Activated T-helper 1 cell treated with anti-CD3 and anti-CD28 coated beads, Interleukin-2, amount 50 U/mL, for 16 hours (primary cell): ENCODE measurements around the gene GP5.

Experiments used
- DNase-seq, 2 donors: peaks; one replicate each; pipeline ENCODE4 v3.0.0-alpha.2; 2020; ENCODE audit warnings: low read depth in 1 of 2, low spot score in 1 of 2

GP5 gene

DNA sequence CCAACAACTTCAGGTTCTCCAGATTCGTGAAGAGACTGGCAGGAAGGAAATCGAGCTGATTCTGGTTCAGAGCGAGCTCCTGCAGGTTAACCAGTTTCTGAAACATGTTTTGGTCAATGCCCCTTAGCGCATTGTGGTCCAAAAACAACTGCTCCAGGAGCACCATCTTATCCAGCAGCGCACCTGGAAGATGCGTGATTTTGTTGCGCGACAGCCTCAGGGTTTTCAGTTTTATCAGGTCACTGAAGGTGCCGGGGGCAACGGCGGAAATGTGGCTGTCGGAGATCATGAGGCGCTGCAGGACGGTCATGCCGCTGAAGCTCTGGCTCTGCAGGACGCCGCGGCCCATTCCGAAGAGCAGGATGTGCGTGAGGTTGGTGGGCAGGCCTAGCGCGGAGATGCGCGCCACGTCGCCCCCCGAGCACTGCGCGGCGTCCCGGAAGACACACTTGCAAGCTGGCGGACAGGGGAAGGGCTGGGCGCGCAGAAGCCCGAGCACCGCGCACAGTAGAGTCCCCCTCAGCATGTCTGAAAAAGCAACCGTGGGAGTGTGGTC, 1.2 kb downstream of the GP5 start:
- DNase-seq: no peak

DNA sequence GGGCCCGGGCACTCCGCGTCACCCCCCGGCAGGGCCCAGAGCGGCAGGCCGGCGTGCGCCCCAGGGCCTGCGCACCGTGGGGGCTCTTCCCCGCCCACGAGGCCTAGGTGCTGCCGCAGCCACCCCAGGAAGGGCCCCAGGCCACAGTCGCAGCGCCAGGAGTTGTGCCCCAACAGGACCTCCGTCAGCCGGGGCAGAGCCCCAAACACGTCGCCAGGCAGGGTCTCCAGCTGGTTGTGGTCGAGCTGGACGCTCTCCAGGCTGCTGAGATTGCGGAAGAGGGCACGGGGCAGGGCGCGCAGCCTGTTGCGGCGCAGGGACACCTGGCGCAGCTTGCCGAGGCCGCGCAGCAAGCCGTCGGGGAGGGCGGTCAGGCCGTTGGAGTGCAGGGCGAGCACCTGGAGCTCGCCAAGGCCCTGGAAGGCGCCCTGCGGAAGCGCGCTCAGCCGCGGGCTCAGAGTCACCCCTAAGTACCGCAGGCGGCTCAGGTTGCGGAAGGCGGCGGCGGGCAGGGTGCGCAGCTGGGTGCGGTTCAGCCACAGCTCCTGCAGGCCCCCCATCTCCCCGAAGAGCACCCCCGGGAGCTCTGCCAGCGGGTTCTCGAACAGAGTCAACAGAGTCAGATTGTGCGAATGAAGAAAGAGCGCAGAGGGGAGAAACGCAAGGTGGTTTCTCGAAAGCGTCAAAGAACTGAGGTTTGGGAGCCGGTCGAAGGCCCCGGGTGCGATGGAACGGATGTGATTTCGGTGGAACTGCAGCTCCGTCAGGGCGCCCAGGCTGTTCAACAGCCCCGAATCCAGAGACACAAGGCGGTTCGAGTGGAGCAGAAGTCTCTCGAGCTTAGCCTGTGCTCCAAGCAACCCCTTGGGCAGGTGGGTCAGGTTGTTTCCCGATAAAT, 2.0 kb downstream of the GP5 start:
- DNase-seq: no peak

DNA sequence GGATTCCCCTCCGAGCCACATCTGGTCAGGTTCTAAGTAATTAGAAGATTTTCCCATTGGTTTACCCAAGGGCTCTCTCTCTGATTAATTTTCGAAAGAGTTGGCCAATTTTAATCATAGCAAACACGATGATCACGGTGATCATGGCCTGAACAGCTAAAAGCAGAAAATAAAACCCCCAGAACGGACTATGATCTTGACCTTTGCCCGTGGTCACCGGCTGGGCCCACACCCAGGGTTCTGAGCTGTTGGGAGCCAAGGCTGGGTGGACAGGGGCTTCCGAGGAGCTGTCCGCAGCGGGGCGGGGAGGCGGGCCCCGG, 2.6 kb downstream of the GP5 start:
- no peak for DNase-seq

DNA sequence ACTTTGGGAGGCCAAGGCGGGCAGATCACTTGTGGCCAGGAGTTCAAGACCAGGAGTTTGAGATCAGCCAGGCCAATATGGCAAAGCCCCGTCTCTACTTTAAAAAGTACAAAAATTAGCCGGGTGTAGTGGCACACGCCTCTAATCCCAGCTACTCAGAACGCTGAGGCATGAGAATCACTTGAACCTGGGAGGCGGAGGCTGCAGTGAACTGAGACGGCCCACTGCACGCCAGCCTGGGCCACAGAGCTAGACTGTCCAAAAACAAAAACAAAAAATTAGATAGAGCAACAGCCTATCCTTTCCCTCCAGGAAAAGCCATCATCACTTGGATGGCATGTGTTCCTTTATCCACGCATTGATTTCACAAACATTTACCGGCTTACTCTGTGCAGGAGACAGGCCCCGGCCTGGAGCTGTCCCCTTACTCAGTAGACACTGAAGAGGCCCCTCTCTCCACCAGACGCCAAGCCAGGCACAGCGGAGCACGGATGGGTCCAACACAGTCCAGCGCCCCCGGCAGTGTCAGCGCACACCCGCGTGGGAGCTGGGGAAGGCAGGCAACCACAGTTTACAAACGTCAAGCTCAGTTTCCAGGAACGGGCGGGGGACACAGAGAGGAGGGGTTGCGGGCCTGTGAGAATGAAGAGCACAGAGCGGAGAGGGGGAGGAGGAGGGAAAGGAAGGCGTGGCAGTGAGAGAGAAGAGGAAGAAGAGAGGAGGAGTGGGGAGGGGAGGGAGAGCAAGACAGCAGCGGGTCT, 3.1 kb downstream of the GP5 start:
- DNase-seq: peak in 1 of 2 donors; percentile 21

DNA sequence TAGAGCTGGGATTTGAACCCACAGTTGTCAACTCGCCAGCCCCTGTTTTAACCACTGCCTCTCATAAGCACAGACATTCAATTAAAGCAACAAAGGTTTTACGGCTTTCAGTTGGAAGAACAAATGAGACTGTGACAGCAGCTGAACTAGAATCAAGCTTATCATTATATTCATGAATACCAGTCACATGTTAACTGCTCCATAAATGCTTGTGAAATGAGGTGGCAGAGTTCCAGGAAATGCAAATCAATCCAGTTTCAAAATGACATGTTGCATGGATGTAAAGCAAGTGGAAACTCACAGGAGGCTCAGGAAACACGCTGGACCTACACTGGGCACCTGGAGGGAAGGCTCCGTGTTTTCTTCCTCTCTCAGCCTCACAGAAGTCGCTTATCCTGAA, 3.9 kb downstream of the GP5 start:
- no peak for DNase-seq

DNA sequence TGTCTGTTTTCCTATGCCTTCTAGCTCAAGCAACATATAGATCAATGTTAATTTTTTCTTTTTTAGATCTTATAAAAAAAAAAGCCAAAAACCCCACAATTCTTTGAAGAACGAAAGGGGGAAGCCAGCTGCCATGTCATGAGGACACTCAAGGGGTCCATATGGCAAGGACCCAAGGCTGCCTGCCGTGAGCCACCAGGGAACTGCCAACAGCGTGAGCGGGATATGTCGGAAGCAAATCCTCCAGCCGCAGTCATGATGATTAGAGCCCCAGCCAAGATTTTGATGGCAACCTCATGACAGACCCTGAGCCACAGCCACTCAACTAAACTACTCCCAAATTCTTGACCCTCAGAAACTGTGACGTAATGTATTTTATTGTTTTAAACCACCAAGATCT, 6.5 kb downstream of the GP5 start:
- DNase-seq: no peak

DNA sequence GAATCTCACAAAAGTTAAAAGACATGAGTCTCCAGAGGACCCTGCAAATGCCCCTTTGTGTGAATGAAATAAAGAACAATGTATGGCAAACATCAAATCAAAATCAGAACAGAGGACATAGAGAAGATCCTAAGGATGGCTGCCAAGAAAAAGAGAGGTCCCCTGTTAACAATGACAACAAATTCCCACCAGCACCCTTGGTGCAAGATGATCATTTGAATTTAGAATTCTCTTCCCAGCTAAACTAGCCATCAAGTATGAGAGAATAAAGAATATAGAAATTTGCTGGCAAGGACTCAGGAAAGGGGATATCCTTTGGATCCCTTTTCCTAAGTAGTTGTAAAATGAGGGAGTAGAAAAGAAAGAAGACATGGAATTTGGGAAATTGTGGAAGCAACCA, 8.2 kb downstream of the GP5 start:
- DNase-seq: no peak

DNA sequence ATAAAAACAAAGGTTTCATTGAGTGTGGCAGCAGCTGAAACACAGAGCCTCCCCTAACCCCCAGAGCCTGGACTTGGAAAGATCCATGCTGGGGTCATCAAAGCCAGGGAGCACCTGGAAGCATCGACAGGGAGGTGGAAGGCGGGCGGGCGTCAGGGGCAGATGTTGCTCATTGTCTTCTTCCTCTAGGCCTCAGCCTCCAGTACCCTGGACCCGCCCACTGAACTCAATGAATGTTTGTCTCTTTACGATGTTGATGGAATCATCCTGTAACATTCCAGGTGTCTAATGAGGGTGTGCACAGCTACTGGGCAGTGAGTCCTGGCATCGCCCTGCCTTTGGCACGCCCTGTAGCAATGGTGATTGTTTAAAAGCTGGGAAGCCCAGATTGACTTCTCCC, 9.8 kb downstream of the GP5 start:
- no peak for DNase-seq

DNA sequence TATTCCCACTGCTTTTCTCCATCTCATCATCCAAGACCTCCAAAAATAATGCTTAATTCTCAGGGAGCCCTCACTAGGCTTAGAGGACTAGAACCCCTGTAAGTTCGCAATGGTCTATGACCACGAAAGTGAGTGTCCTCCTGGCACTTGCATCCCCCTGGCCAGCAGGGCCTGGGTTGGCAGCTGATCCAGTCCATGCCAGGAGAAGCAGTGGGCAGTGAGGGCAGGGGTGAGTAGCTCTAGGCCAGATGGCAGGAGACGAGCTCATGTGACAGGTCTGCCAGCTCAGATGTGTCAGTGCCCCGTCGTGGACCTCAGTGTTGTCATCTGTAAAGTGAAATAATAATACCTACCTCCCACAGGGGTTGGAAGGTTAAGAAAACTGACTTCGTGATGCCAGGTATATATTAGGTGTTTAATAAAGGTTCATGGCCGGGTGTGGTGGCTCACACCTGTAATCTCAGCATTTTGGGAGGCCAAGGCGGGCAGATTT, 11.1 kb downstream of the GP5 start:
- no peak for DNase-seq

DNA sequence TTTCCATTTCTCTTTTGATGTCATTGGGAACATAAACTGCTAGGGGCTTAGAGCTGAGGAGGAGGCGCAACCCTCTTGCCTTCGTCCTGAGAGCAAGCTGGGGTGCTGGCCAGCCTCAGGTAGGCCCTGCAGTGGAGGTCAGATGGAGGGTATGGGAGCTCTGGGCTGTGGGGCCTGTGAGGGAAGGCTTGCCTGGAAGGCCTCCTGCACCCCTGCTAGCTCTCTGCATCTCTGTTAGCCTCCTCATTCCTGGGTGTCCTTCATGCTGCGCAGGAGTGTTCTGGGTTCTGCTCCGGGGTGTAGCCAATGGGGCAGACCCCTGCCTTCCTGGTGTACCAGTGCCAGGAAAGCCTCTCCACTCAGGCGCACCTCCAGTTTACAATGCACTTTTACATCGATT, 11.8 kb downstream of the GP5 start:
- no peak for DNase-seq

DNA sequence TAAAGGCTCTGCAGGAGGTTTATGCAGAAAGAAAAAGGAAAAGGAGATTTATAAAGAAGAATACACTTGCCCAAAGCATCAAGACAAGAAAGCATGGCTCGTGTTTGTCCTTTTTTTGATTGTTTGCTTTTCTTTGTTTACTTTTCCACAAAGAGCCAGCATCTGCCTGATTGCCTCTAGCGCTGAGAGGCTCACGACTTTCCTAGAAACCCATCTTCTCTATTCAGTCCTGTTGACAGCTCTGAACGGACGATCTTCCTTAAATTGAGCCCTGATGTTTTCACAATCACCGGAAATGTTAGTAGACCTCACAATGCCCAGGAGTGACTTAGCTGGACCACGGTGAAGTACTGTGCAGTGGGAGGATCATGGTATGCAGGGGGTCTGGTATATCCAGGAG, 12.4 kb downstream of the GP5 start:
- DNase-seq: no peak

DNA sequence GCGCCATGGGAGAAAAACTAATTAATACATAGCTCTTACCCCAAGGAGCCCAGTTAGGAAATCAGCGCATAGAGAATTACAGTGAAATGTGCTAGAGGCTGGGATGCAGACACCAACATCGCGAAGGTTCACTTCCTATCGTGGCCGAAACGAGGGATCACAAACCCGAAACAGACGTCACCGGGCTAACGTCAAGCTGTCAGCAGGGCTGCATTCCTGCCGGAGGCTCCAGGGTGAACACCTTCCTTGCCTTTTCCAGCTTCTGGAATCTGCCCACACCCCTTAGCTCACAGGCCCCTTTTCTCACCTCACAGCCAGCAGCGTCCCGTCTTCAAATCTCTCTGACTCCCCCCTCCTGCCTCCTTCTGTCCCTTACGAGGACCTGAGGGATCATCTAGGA, 13.0 kb downstream of the GP5 start:
- no peak for DNase-seq

DNA sequence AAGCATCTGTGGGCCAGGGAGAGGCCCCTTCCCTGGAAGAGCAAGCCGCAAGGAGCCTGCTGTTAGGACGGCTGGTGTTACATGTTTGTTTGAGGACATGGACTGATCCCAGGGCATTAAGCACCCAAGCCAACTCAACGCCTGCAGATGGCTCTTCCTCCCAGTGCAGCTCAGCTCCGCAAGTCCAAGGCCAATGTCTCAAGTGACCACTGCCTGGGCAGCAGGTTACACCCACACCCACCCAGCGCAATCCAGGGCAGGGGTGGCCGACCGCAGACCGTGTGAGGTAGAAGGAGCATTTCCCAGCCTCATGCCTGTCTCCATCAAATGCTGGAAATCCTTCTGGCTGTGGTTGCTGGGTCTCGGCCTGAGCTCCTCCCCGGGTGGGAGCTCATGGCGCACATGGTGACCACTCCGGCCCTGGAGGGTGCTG, 14.5 kb downstream of the GP5 start:
- no peak for DNase-seq

DNA sequence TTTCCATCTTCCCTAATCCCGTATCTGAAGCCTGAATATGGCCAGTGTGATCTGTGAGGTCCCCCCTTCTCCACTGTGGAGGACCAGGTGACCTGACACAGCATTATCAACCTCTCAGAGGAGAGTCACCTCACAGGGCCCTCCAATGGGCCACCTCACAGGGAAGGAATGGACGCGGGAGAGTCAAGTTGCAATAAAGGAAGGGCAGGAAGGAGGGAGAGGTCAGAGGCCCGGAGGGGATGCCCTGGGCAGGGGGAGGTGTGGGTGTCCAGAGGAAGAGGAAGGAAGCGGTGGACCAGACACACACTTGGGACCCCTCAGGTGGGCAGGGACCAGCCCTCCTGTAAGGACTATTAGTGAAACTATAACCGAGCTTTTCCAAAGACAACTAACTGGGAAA, 14.9 kb downstream of the GP5 start:
- DNase-seq: no peak

DNA sequence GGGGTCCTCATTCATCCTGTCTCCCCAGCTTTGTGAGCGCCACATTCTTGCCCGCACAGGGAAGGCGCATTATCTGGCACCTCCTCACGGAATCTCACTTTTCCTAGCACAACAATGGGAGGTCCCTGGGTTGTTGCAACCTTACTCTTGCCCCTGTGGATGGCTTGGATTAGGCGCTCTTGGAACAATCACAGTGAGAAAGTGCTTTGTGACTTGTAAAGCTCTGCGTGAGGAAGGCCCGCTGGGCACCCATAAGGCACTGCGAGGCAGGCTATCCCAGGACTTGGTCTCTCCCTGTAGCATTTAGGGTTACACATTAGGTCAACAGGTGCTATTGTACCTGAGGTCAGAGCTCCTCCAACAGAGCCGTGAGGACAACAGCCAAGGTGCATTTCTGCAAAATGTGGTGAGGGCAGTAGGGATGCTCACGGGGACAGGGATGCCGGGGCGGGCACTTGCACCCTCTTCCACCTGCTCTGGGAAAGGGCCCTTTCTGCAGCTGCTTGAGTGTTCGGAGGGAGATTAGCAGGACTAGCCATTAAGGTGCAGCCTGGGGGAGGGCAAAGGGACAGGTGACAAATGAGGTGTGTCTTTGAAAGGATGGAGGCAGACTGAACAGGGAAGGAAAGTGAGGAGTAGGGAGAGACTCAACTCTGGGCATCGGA, 15.7 kb downstream of the GP5 start:
- DNase-seq: no peak

DNA sequence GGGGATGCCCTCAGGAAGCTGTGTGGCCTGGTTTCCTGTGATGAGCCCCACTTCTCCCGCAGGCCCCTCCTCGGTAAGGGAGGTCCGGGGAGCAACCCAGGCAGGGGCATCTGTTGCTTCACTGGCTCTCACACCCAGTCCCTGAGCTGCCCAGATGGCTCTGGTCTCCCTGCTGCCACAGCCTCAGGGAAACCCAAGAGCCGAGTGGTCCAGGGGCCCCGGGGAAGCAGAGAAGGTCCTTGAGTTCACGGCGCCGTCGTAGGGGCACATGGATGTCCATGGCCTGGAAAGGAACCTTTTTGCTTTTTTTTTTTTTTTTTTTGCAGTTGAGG, 16.2 kb downstream of the GP5 start:
- no peak for DNase-seq

DNA sequence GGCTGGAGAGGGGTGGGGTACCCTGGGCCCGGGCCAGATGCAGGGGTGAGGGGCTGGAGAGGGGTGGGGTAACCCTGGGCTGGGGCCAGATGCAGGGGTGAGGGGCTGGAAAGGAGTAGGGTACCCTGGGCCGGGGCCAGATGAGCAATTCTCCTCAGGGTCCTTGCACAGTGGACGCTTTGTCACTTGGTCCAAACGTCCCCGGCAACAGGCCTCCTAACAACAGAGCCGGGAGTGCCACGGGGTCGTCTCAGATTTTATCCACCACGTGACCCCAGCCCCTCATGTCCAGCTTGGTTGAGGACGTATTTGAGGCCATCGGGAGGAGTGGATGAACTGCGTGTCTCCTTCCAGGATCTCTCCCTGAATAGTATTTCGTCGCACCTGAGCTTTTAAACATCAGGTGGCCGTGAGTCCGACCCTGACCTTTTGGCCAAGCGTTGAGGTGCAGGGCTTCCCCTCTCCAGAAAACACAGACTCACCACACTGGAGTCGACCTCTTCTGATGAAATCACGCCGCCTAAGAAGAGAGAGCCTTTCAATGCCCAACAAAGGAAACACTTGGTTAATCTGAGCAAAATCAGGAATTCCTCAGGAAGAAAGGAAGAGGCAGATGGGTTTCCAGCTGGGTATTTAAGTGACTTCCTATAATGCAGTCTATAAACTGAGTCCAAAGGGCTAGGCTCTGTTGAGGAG, 16.7 kb downstream of the GP5 start:
- DNase-seq: no peak

DNA sequence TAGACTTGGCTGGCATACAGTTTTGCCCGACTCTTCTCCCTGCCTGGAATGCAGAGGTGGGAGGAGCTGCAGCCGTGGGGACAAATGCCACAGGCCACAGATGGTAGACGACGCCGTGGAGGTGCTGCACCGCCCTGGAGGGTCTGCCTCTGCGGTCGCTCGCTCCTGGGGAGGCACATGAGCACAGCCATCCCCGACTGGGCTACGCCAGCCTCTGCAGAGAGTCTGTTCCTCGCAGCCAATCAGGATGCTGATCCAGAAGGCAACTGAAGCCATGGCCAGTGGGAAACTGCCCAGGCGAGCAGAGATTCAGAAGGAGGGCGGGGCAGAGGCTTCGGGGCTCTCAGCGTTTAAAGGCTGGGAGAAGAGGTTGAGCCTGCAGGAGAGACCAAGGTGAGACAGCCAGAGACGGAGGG, 17.6 kb downstream of the GP5 start:
- no peak for DNase-seq

DNA sequence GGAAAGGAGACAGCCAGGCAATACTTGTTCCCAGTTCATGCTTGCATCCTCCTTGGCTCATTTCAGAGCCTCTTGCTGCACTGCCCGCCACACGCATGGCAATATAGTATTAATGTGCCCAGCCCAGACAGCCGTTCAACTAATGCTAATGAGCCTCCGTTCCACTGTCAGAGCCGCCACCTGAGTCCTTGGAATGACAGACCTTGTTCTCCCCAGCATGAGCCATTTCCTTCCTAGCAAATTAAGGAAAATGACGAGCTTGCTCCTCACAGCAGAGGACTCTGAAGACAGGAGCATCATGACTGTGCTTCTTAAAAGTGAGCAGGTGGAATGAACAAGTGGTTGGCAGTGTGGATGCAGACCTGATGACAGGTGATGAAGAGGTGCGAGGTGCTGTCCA, 18.7 kb downstream of the GP5 start:
- DNase-seq: no peak

DNA sequence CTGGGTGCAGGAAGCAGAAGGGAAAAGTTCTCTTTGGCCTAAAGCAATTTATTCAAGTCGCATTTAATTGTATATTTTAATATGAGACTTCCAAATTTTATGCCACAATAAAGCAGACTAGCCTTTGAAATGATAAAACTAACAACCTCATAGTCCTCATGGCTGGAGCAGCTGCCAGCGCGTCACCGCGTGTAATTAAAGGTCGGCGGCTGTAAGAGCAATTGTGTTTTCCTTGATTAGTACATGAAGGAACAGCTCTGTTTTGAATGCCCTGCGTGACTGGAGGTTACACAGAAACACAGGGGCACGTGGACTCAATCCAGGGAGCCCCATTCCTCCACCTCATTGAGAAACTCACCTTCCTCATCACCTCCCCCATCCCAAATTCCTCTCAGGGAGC, 19.4 kb downstream of the GP5 start:
- DNase-seq: no peak

DNA sequence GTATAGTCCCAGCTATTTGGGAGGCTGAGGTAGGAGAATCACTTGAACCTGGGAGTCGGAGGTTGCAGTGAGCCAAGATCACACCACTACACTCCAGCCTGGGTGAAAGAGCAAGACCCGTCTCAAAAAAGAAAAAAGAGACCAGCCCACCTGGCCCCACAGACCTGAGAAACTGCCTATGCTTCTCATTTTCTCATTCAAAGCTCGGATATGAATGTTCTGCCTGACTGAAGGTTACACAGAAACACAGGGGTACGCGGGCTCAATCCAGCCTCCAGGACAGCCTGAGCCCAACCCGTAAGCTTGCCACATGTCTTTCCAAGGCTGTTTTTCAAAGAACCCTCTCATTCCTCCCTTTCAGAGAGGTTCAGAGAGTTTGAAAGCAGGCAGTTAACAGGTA, 19.8 kb downstream of the GP5 start:
- DNase-seq: no peak
